GM12892 (cell line): ENCODE results near the gene MFSD6.

Experiments
- POLR2A ChIP-seq: IDR thresholded peaks from 2 replicates; pipeline ENCODE4 v1.6.1; 2011; ENCODE audit warnings: low read depth, low read length, control low read depth
- POLR2AphosphoS5 ChIP-seq: IDR thresholded peaks from 2 replicates; pipeline ENCODE4 v1.6.1; 2011; ENCODE audit warnings: low read depth, low read length, control low read depth
- TAF1 ChIP-seq: IDR thresholded peaks from 2 replicates; pipeline ENCODE4 v1.6.1; 2011; ENCODE audit warnings: low read depth, mild to moderate bottlenecking, control low read depth, low read length, borderline replicate concordance

DNA sequence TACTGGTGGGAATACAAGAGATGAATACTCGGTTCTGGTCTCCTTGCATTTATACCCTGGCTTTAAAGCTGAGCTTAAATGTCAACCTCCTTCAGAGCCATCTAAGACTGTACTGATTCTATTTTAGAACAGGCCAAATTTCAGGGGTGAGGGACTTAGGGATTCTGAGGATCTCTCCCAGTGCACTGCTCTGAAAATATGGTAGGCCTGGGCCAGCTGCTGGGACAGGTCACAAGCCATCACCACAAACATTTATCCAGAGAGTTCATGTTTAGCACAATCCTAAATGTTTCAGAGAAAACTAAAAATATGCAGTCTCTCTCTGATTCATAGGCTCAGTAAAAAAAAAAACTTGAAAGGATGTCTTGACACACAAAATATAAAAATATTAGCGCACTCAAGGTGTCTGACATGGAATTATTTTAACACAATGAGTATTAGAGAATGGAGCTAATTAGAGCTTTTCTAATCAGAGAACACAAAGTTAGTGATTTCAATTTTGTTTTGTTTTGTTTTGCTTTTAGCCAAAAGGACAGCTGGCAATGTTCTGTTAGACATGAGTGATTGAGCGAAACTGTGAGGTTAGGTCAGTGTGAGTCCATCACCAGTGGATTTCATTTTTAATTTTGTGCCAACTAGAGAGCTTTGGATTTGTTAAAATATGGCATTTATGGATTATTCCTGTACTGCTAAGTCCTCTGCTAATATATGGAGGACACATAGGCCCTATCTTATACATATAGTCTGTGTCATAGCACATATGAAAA is 38.8 kb downstream of the MFSD6 start:
- TF ChIP-seq POLR2A, result no peak
- TF ChIP-seq POLR2AphosphoS5, result no peak
- no peak for TF ChIP-seq TAF1
